Thoracic aorta (tissue), 2 donors: ENCODE data around the gene BLTP3B. TPM values are rescaled to one million over a fixed set of nuclear protein-coding genes. Genes with fewer than 3 reads are reported as not detected.

Experiments used
- ATAC-seq: fragments of 150-250 bp; one replicate; pipeline ENCODE4 v1.8.0; 2017; ENCODE audit warnings: low read depth; ENCODE audit not compliant: insufficient number of reproducible peaks, low FRiP score
- DNase-seq: peaks from one replicate; pipeline ENCODE4 v3.0.0-alpha.2; 2020; ENCODE audit warnings: low spot score
- H3K27ac ChIP-seq, 2 donors: fragments of 200-600 bp; sonication (generic); 1 replicate in 1 of 2; 2 replicates in 1 of 2; pipeline ENCODE4 v1.5.1; 2016; ENCODE audit warnings: mild to moderate bottlenecking in 2 of 2, moderate library complexity in 2 of 2
- H3K27me3 ChIP-seq: fragments of 200-600 bp; sonication (generic); replicated peaks from 2 replicates; pipeline ENCODE4 v1.6.0; 2016; ENCODE audit warnings: mild to moderate bottlenecking; ENCODE audit not compliant: insufficient read depth
- H3K36me3 ChIP-seq: fragments of 200-600 bp; sonication (generic); one replicate; pipeline ENCODE4 v1.5.1; 2016
- H3K4me1 ChIP-seq, 2 donors: fragments of 200-600 bp; sonication (generic); 1 replicate in 1 of 2; 2 replicates in 1 of 2; pipeline versions ENCODE4 v1.5.1 to v1.6.0; 2016; ENCODE audit warnings: low read depth in 2 of 2, mild to moderate bottlenecking in 1 of 2; ENCODE audit not compliant: control insufficient read depth in 1 of 2
- H3K4me3 ChIP-seq: fragments of 200-600 bp; sonication (generic); 2 replicates; pipeline ENCODE4 v1.5.1; 2016; ENCODE audit warnings: mild to moderate bottlenecking
- H3K9me3 ChIP-seq: fragments of 200-600 bp; sonication (generic); 2 replicates; pipeline ENCODE4 v1.5.1; 2016
- CTCF ChIP-seq: fragments of 200-600 bp; sonication (generic); IDR thresholded peaks from one replicate; pipeline ENCODE4 v1.5.1; 2019; ENCODE audit warnings: antibody characterized with exemption
- total RNA-seq, 2 donors: library from RNA; depleted of rRNA; stranded (reverse); fragments of >200 nt; gene quantifications; one replicate each; pipeline versions ENCODE4 v1.1.0 to v1.2.3, GENCODE V29; 2016

BLTP3B gene
- total RNA-seq, 2 donors from 2014 or later = 42.9 to 62.5 TPM

GRCh38 chr12:100168562-100168961, 25.9 kb upstream of the BLTP3B start:
- ATAC-seq (no peak), DNase-seq (no peak)
- no peak for TF ChIP-seq CTCF
- peaks cover 4 to 10% of the 10 kb centered on the region in 2 donors for H3K4me1 ChIP-seq
- no peaks in the 10 kb centered on the region for H3K36me3 ChIP-seq
- no peak overlapping the region for H3K27ac ChIP-seq
- no peaks in the 10 kb centered on the region for H3K27me3 ChIP-seq
- no peak overlapping the region for H3K4me3 ChIP-seq
- no peaks in the 10 kb centered on the region for H3K9me3 ChIP-seq

GRCh38 chr12:100166232-100166631, 23.6 kb upstream of the BLTP3B start:
- no peak for TF ChIP-seq CTCF
- H3K4me1 ChIP-seq = peaks cover 4 to 12% of the 10 kb centered on the region in 2 donors
- H3K4me3 ChIP-seq = no peak overlapping the region
- no peak overlapping the region for H3K27ac ChIP-seq
- DNase-seq (no peak), ATAC-seq (no peak)
- no peaks in the 10 kb centered on the region for H3K9me3 ChIP-seq
- H3K36me3 ChIP-seq = no peaks in the 10 kb centered on the region
- H3K27me3 ChIP-seq = no peaks in the 10 kb centered on the region

DNA sequence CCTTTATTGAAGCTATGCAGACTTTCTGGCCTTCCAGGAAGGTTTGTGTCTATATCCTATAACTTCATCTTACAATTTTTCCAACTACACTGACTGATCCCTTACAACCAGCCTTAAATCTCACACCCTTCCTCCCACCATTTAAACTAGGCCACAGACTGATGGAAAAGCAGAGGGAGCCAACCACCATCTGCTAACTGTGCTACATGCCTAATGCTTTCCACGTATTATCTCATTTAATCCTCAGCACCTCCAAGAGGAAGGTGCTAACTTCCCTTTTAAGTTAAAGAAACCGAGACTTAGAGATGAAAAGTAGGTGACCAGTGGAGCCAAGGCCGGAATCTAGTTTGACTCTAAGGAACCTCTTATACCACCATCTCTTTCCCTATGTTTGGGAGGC, 22.7 kb upstream of the BLTP3B start:
- no peak for TF ChIP-seq CTCF
- DNase-seq (no peak), ATAC-seq (no peak)
- no peaks in the 10 kb centered on the region for H3K9me3 ChIP-seq
- no peak overlapping the region for H3K4me3 ChIP-seq
- no peaks in the 10 kb centered on the region for H3K36me3 ChIP-seq
- H3K27ac ChIP-seq = no peak overlapping the region
- no peaks in the 10 kb centered on the region for H3K27me3 ChIP-seq
- H3K4me1 ChIP-seq = peaks cover 4 to 12% of the 10 kb centered on the region in 2 donors

- H3K27me3 ChIP-seq = no peaks in the 10 kb centered on the region
Observed at GRCh38 chr12:100164153-100164704, 21.6 kb upstream of the BLTP3B start.

More at GRCh38 chr12:100164153-100164704, 21.6 kb upstream of the BLTP3B start:
- ATAC-seq (no peak), DNase-seq (no peak)
- Histone ChIP-seq H3K27ac (no peak overlapping the region), H3K9me3 (no peaks in the 10 kb centered on the region), H3K4me3 (peak overlapping the region; percentile 42), H3K36me3 (no peaks in the 10 kb centered on the region), H3K4me1 (peaks cover 4 to 12% of the 10 kb centered on the region in 2 donors)
- no peak for TF ChIP-seq CTCF
